Uterus (tissue), 2 donors: ENCODE results near the gene MICAL2.

Experiments
- POLR2A ChIP-seq, 2 donors: fragments of 450-650 bp; IDR thresholded peaks; one replicate each; pipeline ENCODE4 v1.6.1; 2016; ENCODE audit warnings: antibody characterized with exemption in 2 of 2, mild to moderate bottlenecking in 1 of 2, moderate library complexity in 1 of 2
- TF ChIP-seq, protein P1 (sequence below), 4 experiments: fragments of 200-600 bp in 2 of 4; fragments of 450-650 bp in 2 of 4; sonication (generic) in 2 of 4; IDR thresholded peaks; one replicate each; pipeline ENCODE4 v1.5.1; 2016 to 2019; ENCODE audit warnings: antibody characterized with exemption in 4 of 4, mild to moderate bottlenecking in 2 of 4, moderate library complexity in 1 of 4

DNA sequence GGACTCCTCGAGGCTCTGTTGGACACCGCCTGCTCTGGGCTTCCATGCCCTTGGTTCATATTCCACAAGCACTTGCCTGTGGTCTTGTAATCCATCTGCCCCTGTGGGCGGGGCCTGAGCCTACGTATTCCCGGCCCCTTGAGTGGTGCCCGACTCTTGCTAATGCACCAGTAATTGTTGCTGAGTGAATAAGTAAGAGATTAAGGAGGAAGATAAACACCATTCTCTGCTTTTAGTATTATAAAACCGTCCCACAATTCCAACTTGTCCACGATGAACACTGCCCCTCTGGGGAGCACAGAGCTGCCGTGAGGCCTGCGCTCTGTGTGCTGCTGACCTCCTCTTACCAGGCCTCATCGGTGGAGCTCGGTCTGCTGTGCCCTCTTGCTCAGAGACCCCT is 50.3 kb downstream of the MICAL2 start:
- TF ChIP-seq, protein P1, sequence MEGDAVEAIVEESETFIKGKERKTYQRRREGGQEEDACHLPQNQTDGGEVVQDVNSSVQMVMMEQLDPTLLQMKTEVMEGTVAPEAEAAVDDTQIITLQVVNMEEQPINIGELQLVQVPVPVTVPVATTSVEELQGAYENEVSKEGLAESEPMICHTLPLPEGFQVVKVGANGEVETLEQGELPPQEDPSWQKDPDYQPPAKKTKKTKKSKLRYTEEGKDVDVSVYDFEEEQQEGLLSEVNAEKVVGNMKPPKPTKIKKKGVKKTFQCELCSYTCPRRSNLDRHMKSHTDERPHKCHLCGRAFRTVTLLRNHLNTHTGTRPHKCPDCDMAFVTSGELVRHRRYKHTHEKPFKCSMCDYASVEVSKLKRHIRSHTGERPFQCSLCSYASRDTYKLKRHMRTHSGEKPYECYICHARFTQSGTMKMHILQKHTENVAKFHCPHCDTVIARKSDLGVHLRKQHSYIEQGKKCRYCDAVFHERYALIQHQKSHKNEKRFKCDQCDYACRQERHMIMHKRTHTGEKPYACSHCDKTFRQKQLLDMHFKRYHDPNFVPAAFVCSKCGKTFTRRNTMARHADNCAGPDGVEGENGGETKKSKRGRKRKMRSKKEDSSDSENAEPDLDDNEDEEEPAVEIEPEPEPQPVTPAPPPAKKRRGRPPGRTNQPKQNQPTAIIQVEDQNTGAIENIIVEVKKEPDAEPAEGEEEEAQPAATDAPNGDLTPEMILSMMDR (IDR thresholded peaks at IDR 0.05): no peak
- TF ChIP-seq POLR2A (IDR thresholded peaks at IDR 0.05): no peak
